ENCODE measurements around the gene CCDC83.

GRCh38 chr11:85848006-85848405, 7.2 kb upstream of the CCDC83 start:
- TF ChIP-seq, protein P1, sequence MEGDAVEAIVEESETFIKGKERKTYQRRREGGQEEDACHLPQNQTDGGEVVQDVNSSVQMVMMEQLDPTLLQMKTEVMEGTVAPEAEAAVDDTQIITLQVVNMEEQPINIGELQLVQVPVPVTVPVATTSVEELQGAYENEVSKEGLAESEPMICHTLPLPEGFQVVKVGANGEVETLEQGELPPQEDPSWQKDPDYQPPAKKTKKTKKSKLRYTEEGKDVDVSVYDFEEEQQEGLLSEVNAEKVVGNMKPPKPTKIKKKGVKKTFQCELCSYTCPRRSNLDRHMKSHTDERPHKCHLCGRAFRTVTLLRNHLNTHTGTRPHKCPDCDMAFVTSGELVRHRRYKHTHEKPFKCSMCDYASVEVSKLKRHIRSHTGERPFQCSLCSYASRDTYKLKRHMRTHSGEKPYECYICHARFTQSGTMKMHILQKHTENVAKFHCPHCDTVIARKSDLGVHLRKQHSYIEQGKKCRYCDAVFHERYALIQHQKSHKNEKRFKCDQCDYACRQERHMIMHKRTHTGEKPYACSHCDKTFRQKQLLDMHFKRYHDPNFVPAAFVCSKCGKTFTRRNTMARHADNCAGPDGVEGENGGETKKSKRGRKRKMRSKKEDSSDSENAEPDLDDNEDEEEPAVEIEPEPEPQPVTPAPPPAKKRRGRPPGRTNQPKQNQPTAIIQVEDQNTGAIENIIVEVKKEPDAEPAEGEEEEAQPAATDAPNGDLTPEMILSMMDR (IDR thresholded peaks at IDR 0.05) = no peak
- no peak for TF ChIP-seq POLR2A (IDR thresholded peaks at IDR 0.05)

Data from lower leg skin (tissue), 3 donors.